Measurements from ENCODE around the gene SORL1. TPM values are rescaled to one million over a fixed set of nuclear protein-coding genes. Genes with fewer than 3 reads are reported as not detected.

SORL1 gene
- polyA plus RNA-seq, 1 donor from 2014 or later = 6.5 TPM

DNA sequence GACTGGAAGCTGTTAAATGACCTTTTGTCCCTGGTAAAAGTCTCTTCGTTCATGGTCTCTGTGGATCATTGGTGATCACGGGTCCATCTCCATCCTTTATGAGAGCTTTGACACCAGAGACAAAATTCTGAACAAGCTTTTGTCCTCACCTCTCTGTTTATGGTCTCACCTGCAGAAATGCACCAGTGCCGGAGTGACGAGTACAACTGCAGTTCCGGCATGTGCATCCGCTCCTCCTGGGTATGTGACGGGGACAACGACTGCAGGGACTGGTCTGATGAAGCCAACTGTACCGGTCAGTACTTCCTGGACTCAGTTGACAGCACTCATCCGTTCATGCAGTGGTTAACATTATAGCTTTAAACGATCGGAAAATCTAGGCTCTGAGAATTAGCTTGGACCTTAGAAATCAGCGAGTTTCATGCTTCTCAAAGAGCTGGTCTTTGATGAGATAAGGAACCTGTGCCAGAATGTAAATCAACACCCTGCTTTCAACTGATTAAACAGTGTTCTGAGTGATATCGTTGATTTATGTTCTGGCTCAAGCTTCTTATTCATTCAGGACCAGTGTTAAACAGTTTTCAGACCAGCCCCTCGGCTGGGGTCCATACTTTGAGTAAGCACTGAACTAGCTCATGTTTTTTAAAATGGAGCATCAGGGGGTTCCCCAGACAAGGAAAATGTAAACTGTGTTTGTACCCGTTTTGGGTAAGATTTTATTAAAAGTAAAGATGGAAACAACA, 125.2 kb downstream of the SORL1 start:
- Histone ChIP-seq H3K9ac (ENCODE audit: low read length) (no peak overlapping the region), H4K20me1 (ENCODE audit: insufficient read depth) (no peaks in the 10 kb centered on the region), H3K27ac (ENCODE audit: low read length) (no peak overlapping the region), H3F3A (ENCODE audit: insufficient read depth, low read length, poor library complexity, severe bottlenecking) (no peaks in the 10 kb centered on the region), H3K27me3 (ENCODE audit: insufficient read depth, low read depth, low read length) (no peaks in the 10 kb centered on the region), H3K36me3 (ENCODE audit: insufficient read depth, low read length) (no peaks in the 10 kb centered on the region), H2AFZ (ENCODE audit: low read depth, low read length) (no peak overlapping the region), H3K9me3 (ENCODE audit: low read length) (peaks cover 4% of the 10 kb centered on the region), H3K79me2 (replicated peaks; ENCODE audit: insufficient read depth, low read length) (no peaks in the 10 kb centered on the region), H3K9me2 (ENCODE audit: insufficient read depth, low read length) (no peaks in the 10 kb centered on the region), H3K4me3 (ENCODE audit: low read length) (no peak overlapping the region), H3K4me2 (ENCODE audit: low read length) (no peak overlapping the region)
- no peak for TF ChIP-seq EZH2 (IDR thresholded peaks at IDR 0.05; ENCODE audit: borderline replicate concordance, insufficient read depth, low read length, poor library complexity, severe bottlenecking)
- no peak for TF ChIP-seq SMC3 (conservative IDR thresholded peaks at IDR 0.05; ENCODE audit: poor library complexity)
- no peak for TF ChIP-seq EP300 (conservative IDR thresholded peaks at IDR 0.05; ENCODE audit: poor library complexity, severe bottlenecking)
- TF ChIP-seq REST (IDR thresholded peaks at IDR 0.05; ENCODE audit: borderline replicate concordance) = no peak
- no peak for TF ChIP-seq POLR2AphosphoS5 (IDR thresholded peaks at IDR 0.05)
- TF ChIP-seq TAF1 (IDR thresholded peaks at IDR 0.05; ENCODE audit: low read depth) = no peak

DNA sequence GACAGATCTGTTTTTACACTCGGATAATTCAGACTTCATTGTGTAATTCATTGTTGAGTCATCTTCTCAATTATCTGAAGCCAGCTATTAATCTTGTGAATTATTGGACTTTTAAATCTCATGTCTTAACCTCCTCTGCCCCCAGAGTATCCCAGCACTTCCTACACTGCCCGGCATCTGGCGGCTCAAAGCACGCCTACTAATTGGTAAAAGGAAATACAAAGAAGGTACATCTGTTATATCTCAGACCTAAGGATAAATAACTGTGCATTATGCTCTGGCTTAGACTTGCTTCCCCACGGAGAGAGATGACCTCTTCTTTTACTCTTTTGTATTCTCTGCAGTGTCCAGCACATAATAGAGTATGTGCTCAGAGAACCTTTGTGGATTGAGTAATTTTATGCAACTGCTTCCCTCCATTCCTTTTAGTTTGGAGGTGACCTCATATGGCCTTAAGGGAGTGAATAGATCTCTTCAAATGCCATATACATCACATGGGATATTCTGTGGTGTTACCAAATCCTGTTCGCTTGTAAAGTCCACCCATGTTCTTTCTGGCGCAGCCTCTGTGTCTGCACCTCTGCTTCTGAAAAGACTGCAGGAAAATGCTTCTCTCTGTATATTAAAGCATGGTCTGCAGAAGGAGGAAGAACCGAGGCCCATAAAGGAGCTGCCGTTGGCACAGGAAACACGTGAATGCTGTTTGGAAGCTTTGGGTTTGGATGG, 126.3 kb downstream of the SORL1 start:
- no peaks in the 10 kb centered on the region for H4K20me1 ChIP-seq (ENCODE audit: insufficient read depth)
- no peaks in the 10 kb centered on the region for H3K79me2 ChIP-seq (replicated peaks; ENCODE audit: insufficient read depth, low read length)
- H3K27ac ChIP-seq (ENCODE audit: low read length) = no peak overlapping the region
- no peak overlapping the region for H2AFZ ChIP-seq (ENCODE audit: low read depth, low read length)
- no peak overlapping the region for H3K4me2 ChIP-seq (ENCODE audit: low read length)
- no peak for TF ChIP-seq EZH2 (IDR thresholded peaks at IDR 0.05; ENCODE audit: borderline replicate concordance, insufficient read depth, low read length, poor library complexity, severe bottlenecking)
- no peak for TF ChIP-seq RAD21 (conservative IDR thresholded peaks at IDR 0.05)
- TF ChIP-seq SMC3 (conservative IDR thresholded peaks at IDR 0.05; ENCODE audit: poor library complexity) = no peak
- TF ChIP-seq EP300 (conservative IDR thresholded peaks at IDR 0.05; ENCODE audit: poor library complexity, severe bottlenecking) = no peak
- TF ChIP-seq POLR2AphosphoS5 (IDR thresholded peaks at IDR 0.05) = no peak
- TF ChIP-seq REST (IDR thresholded peaks at IDR 0.05; ENCODE audit: borderline replicate concordance) = no peak
- no peak for TF ChIP-seq CTCF (IDR thresholded peaks at IDR 0.05; ENCODE audit: poor library complexity, severe bottlenecking)
- no peak for TF ChIP-seq MXI1 (conservative IDR thresholded peaks at IDR 0.05; ENCODE audit: poor library complexity, severe bottlenecking)
- TF ChIP-seq TAF1 (IDR thresholded peaks at IDR 0.05; ENCODE audit: low read depth) = no peak
- H3F3A ChIP-seq (ENCODE audit: insufficient read depth, low read length, poor library complexity, severe bottlenecking) = no peaks in the 10 kb centered on the region
- no peaks in the 10 kb centered on the region for H3K36me3 ChIP-seq (ENCODE audit: insufficient read depth, low read length)
- H3K9me2 ChIP-seq (ENCODE audit: insufficient read depth, low read length) = no peaks in the 10 kb centered on the region
- H3K9ac ChIP-seq (ENCODE audit: low read length) = no peak overlapping the region
- H3K27me3 ChIP-seq (ENCODE audit: insufficient read depth, low read depth, low read length) = no peaks in the 10 kb centered on the region
- H3K9me3 ChIP-seq (ENCODE audit: low read length) = peaks cover 4% of the 10 kb centered on the region
- H3K4me3 ChIP-seq (ENCODE audit: low read length) = no peak overlapping the region

Data from neural cell (in vitro differentiated cells).